Measurements from ENCODE around the gene GRIK4.

- no peak for TF ChIP-seq GATA2 (IDR thresholded peaks at IDR 0.05; ENCODE audit: low read depth, low read length)
- no peak for TF ChIP-seq GATA3 (IDR thresholded peaks at IDR 0.05; ENCODE audit: low read depth, low read length)
Observed at GRCh38 chr11:120818097-120818496, 306.5 kb downstream of the GRIK4 start.
